Liver (tissue), 9 donors: ENCODE results near the gene HINT2. TPM values are rescaled to one million over a fixed set of nuclear protein-coding genes. Genes with fewer than 3 reads are reported as not detected.

ENCODE experiments used
- DNase-seq: peaks from one replicate; pipeline ENCODE4 v3.0.0-alpha.2; 2017; ENCODE audit warnings: low spot score
- H3K27ac ChIP-seq, 2 donors: one replicate each; pipeline ENCODE4 v1.7.0; 2013; ENCODE audit warnings: inconsistent platforms in 2 of 2, low read length in 2 of 2, control low read depth in 1 of 2, low read depth in 1 of 2, mild to moderate bottlenecking in 1 of 2
- H3K27me3 ChIP-seq, 4 donors: one replicate each; pipeline versions ENCODE4 v1.6.1 to v1.7.0; 2013; ENCODE audit warnings: low read length in 3 of 4, inconsistent platforms in 1 of 4, mild to moderate bottlenecking in 1 of 4, moderate library complexity in 1 of 4; ENCODE audit not compliant: control insufficient read depth in 4 of 4, insufficient read depth in 4 of 4
- H3K36me3 ChIP-seq, 4 donors: one replicate each; pipeline versions ENCODE4 v1.6.1 to v1.7.0; 2013; ENCODE audit warnings: low read length in 3 of 4, mild to moderate bottlenecking in 3 of 4, low read depth in 1 of 4, moderate library complexity in 1 of 4; ENCODE audit not compliant: control insufficient read depth in 4 of 4, insufficient read depth in 3 of 4
- H3K4me1 ChIP-seq, 4 donors: one replicate each; pipeline versions ENCODE4 v1.6.1 to v1.7.0; 2013; ENCODE audit warnings: low read length in 3 of 4, mild to moderate bottlenecking in 3 of 4, moderate library complexity in 1 of 4; ENCODE audit not compliant: control insufficient read depth in 4 of 4, insufficient read depth in 4 of 4
- H3K4me3 ChIP-seq, 3 donors: one replicate each; pipeline versions ENCODE4 v1.6.1 to v1.7.0; 2013; ENCODE audit warnings: low read length in 3 of 3, control low read depth in 1 of 3, low read depth in 1 of 3, mild to moderate bottlenecking in 1 of 3
- H3K9ac ChIP-seq, 2 donors: one replicate each; pipeline ENCODE4 v1.7.0; 2013; ENCODE audit warnings: low read length in 2 of 2, mild to moderate bottlenecking in 2 of 2, moderate library complexity in 2 of 2, control low read depth in 1 of 2, low read depth in 1 of 2
- H3K9me3 ChIP-seq, 4 donors: one replicate each; pipeline versions ENCODE4 v1.6.1 to v1.7.0; 2013; ENCODE audit warnings: low read length in 3 of 4; ENCODE audit not compliant: control insufficient read depth in 4 of 4
- EGR1 ChIP-seq, 2 donors: IDR thresholded peaks; 2 replicates each; pipeline ENCODE4 v1.6.1; 2016 to 2018; ENCODE audit warnings: antibody characterized with exemption in 2 of 2, low read depth in 2 of 2
- FOXA1 ChIP-seq: IDR thresholded peaks from 2 replicates; pipeline ENCODE4 v1.6.1; 2016; ENCODE audit warnings: antibody characterized with exemption
- FOXA2 ChIP-seq: IDR thresholded peaks from 2 replicates; pipeline ENCODE4 v1.6.1; 2016; ENCODE audit warnings: antibody characterized with exemption
- GABPA ChIP-seq, 2 donors: IDR thresholded peaks in 1 of 2; conservative IDR thresholded peaks in 1 of 2; 2 replicates each; pipeline ENCODE4 v1.6.1; 2016; ENCODE audit warnings: antibody characterized with exemption in 2 of 2, mild to moderate bottlenecking in 1 of 2, moderate library complexity in 1 of 2
- HNF4A ChIP-seq, 2 donors: conservative IDR thresholded peaks; 2 replicates each; pipeline ENCODE4 v1.6.1; 2016; ENCODE audit warnings: antibody characterized with exemption in 2 of 2, mild to moderate bottlenecking in 2 of 2
- HNF4G ChIP-seq: IDR thresholded peaks from 2 replicates; pipeline ENCODE4 v1.6.1; 2016; ENCODE audit warnings: antibody characterized with exemption
- JUND ChIP-seq, 2 donors: IDR thresholded peaks; 2 replicates each; pipeline ENCODE4 v1.6.1; 2016; ENCODE audit warnings: antibody characterized with exemption in 2 of 2
- NR2F2 ChIP-seq: IDR thresholded peaks from 2 replicates; pipeline ENCODE4 v1.6.1; 2016; ENCODE audit warnings: antibody characterized with exemption
- RAD21 ChIP-seq, 2 donors: IDR thresholded peaks; 2 replicates each; pipeline ENCODE4 v1.6.1; 2016; ENCODE audit warnings: antibody characterized with exemption in 2 of 2, mild to moderate bottlenecking in 2 of 2
- RXRA ChIP-seq, 2 donors: IDR thresholded peaks; 2 replicates each; pipeline ENCODE4 v1.6.1; 2017 to 2018; ENCODE audit warnings: antibody characterized with exemption in 2 of 2, mild to moderate bottlenecking in 1 of 2
- SP1 ChIP-seq: IDR thresholded peaks from 2 replicates; pipeline ENCODE4 v1.6.1; 2018; ENCODE audit warnings: antibody characterized with exemption, mild to moderate bottlenecking
- TAF1 ChIP-seq: conservative IDR thresholded peaks from 2 replicates; pipeline ENCODE4 v1.6.1; 2016; ENCODE audit warnings: antibody characterized with exemption, mild to moderate bottlenecking
- YY1 ChIP-seq: IDR thresholded peaks from 2 replicates; pipeline ENCODE4 v1.6.1; 2016; ENCODE audit warnings: antibody characterized with exemption, mild to moderate bottlenecking
- WGBS: extraction: QIAGEN DNeasy Blood & Tissue Kit; methylation state at CpG from one replicate; pipeline ENCODE4 v1.1.7; 2013; 5-methylcytosine and 5-hydroxymethylcytosine counted together
- polyA plus RNA-seq, 2 donors: library from polyadenylated mRNA; stranded (reverse) in 1 of 2; unstranded in 1 of 2; fragments of 200-250 nt in 1 of 2; fragments of >200 nt in 1 of 2; fragmentation: Nextera tagmentation in 1 of 2; extraction: Ambion mirVana in 1 of 2; gene quantifications; one replicate each; pipeline versions ENCODE4 v1.2.1 to v1.2.3, GENCODE V29; 2013 to 2015
- total RNA-seq, 2 donors: library from RNA; depleted of rRNA; stranded (reverse); fragments of >200 nt; gene quantifications; one replicate each; pipeline ENCODE4 v1.2.3, GENCODE V29; 2014
- TF ChIP-seq, protein P1 (sequence below): IDR thresholded peaks from 2 replicates; pipeline ENCODE4 v1.6.1; 2016; ENCODE audit warnings: antibody characterized with exemption, mild to moderate bottlenecking
- TF ChIP-seq, protein P2 (sequence below): IDR thresholded peaks from 2 replicates; pipeline ENCODE4 v1.6.1; 2016; ENCODE audit warnings: antibody characterized with exemption
- TF ChIP-seq, protein P3 (sequence below): fragments of 150-350 bp; IDR thresholded peaks from 2 replicates; pipeline ENCODE4 v1.5.1; 2017; ENCODE audit warnings: improper control_type of control experiment, low read depth, low read length; ENCODE audit not compliant: missing input control
- TF ChIP-seq, protein P4 (sequence below): IDR thresholded peaks from 2 replicates; pipeline ENCODE4 v1.6.1; 2016; ENCODE audit warnings: antibody characterized with exemption
- TF ChIP-seq, protein P5 (sequence below): IDR thresholded peaks from 2 replicates; pipeline ENCODE4 v1.6.1; 2016; ENCODE audit warnings: antibody characterized with exemption
- donor health status: healthy.
- donor health status: healthy.
- donor health status: healthy.
- donor health status: healthy.
- donor health status: healthy.

Gene HINT2
- total and polyA plus RNA-seq, 4 donors = 34.3 to 176 (median 76.1) TPM

DNA sequence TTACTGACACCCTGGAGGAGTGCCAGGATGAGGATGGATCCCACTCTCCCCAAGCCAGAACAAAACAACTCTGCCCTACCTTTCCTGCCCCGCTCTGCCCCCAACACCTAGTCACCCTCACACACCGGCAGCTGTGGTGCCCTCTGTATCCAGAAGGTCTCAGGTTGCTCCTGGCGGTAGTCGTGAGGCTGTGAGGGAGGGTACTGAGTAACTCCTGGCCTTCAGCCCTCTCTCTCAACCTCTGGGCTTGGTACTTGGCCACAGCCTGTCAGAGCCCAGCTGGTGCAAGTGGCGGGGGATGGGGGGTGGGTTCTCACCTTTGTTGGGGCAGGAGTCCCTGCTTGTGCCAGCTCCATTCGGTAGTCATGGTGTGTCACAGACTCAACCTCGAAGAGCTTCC lies 4.7 kb downstream of the HINT2 start:
- peaks cover 16 to 36% (median 32%) of the 10 kb centered on the region in 4 donors for H3K4me1 ChIP-seq
- no peak overlapping the region for H3K9ac ChIP-seq
- no peak for DNase-seq
- H3K4me3 ChIP-seq = no peak overlapping the region
- no peak for TF ChIP-seq YY1
- TF ChIP-seq, protein P1, sequence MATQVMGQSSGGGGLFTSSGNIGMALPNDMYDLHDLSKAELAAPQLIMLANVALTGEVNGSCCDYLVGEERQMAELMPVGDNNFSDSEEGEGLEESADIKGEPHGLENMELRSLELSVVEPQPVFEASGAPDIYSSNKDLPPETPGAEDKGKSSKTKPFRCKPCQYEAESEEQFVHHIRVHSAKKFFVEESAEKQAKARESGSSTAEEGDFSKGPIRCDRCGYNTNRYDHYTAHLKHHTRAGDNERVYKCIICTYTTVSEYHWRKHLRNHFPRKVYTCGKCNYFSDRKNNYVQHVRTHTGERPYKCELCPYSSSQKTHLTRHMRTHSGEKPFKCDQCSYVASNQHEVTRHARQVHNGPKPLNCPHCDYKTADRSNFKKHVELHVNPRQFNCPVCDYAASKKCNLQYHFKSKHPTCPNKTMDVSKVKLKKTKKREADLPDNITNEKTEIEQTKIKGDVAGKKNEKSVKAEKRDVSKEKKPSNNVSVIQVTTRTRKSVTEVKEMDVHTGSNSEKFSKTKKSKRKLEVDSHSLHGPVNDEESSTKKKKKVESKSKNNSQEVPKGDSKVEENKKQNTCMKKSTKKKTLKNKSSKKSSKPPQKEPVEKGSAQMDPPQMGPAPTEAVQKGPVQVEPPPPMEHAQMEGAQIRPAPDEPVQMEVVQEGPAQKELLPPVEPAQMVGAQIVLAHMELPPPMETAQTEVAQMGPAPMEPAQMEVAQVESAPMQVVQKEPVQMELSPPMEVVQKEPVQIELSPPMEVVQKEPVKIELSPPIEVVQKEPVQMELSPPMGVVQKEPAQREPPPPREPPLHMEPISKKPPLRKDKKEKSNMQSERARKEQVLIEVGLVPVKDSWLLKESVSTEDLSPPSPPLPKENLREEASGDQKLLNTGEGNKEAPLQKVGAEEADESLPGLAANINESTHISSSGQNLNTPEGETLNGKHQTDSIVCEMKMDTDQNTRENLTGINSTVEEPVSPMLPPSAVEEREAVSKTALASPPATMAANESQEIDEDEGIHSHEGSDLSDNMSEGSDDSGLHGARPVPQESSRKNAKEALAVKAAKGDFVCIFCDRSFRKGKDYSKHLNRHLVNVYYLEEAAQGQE = no peak
- TF ChIP-seq, protein P2, sequence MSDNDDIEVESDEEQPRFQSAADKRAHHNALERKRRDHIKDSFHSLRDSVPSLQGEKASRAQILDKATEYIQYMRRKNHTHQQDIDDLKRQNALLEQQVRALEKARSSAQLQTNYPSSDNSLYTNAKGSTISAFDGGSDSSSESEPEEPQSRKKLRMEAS = no peak
- TF ChIP-seq, protein P3, sequence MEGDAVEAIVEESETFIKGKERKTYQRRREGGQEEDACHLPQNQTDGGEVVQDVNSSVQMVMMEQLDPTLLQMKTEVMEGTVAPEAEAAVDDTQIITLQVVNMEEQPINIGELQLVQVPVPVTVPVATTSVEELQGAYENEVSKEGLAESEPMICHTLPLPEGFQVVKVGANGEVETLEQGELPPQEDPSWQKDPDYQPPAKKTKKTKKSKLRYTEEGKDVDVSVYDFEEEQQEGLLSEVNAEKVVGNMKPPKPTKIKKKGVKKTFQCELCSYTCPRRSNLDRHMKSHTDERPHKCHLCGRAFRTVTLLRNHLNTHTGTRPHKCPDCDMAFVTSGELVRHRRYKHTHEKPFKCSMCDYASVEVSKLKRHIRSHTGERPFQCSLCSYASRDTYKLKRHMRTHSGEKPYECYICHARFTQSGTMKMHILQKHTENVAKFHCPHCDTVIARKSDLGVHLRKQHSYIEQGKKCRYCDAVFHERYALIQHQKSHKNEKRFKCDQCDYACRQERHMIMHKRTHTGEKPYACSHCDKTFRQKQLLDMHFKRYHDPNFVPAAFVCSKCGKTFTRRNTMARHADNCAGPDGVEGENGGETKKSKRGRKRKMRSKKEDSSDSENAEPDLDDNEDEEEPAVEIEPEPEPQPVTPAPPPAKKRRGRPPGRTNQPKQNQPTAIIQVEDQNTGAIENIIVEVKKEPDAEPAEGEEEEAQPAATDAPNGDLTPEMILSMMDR = no peak
- TF ChIP-seq, protein P4, sequence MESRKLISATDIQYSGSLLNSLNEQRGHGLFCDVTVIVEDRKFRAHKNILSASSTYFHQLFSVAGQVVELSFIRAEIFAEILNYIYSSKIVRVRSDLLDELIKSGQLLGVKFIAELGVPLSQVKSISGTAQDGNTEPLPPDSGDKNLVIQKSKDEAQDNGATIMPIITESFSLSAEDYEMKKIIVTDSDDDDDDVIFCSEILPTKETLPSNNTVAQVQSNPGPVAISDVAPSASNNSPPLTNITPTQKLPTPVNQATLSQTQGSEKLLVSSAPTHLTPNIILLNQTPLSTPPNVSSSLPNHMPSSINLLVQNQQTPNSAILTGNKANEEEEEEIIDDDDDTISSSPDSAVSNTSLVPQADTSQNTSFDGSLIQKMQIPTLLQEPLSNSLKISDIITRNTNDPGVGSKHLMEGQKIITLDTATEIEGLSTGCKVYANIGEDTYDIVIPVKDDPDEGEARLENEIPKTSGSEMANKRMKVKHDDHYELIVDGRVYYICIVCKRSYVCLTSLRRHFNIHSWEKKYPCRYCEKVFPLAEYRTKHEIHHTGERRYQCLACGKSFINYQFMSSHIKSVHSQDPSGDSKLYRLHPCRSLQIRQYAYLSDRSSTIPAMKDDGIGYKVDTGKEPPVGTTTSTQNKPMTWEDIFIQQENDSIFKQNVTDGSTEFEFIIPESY = no peak
- no peak for TF ChIP-seq SP1
- TF ChIP-seq RXRA (IDR thresholded peaks at IDR 0.05) = no peak
- TF ChIP-seq, protein P5, sequence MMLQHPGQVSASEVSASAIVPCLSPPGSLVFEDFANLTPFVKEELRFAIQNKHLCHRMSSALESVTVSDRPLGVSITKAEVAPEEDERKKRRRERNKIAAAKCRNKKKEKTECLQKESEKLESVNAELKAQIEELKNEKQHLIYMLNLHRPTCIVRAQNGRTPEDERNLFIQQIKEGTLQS = no peak
- no peak for TF ChIP-seq EGR1 (IDR thresholded peaks at IDR 0.05; ENCODE audit: low read depth in 2 of 2)
- TF ChIP-seq HNF4G = no peak
- no peak for TF ChIP-seq RAD21 (IDR thresholded peaks at IDR 0.05)
- no peak for TF ChIP-seq NR2F2
- no peak for TF ChIP-seq HNF4A (conservative IDR thresholded peaks at IDR 0.05)
- TF ChIP-seq TAF1 = no peak
- TF ChIP-seq JUND (IDR thresholded peaks at IDR 0.05) = no peak
- TF ChIP-seq FOXA1 = no peak
- no peak for TF ChIP-seq GABPA (IDR thresholded peaks at IDR 0.05 in 1 of 2, conservative IDR thresholded peaks at IDR 0.05 in 1 of 2)
- TF ChIP-seq FOXA2 = no peak
- H3K36me3 ChIP-seq = peaks cover 0 to 24% (median 12%) of the 10 kb centered on the region in 4 donors
- 95% methylated on average over 7 of the region's 7 CpGs for WGBS
- H3K27ac ChIP-seq = no peak overlapping the region
- no peaks in the 10 kb centered on the region for H3K9me3 ChIP-seq
- H3K27me3 ChIP-seq = no peaks in the 10 kb centered on the region
